Neural cell (in vitro differentiated cells): Measurements from ENCODE around the gene MCM3AP. TPM values are rescaled to one million over a fixed set of nuclear protein-coding genes. Genes with fewer than 3 reads are reported as not detected.

Experiments
- H2AFZ ChIP-seq: fragments of 200-600, 300-800 bp; sonication (generic), shearing (Covaris generic); 2 replicates; pipeline ENCODE4 v1.6.0; 2014; ENCODE audit warnings: low read depth, mild to moderate bottlenecking, antibody characterized with exemption, low read length, moderate library complexity
- H3F3A ChIP-seq: fragments of 200-600 bp; shearing (Covaris generic); 2 replicates; pipeline ENCODE4 v1.6.1; 2016; ENCODE audit warnings: mild to moderate bottlenecking, moderate library complexity, mixed read lengths, antibody characterized with exemption, low read length; ENCODE audit not compliant: insufficient read depth, poor library complexity, severe bottlenecking
- H3K27ac ChIP-seq: fragments of 200-600, 300-800 bp; sonication (generic), shearing (Covaris generic); 2 replicates; pipeline ENCODE4 v1.5.1; 2014; ENCODE audit warnings: mild to moderate bottlenecking, low read length, moderate library complexity
- H3K27me3 ChIP-seq: fragments of 300-800, 200-600 bp; sonication (generic), shearing (Covaris generic); 2 replicates; pipeline ENCODE4 v1.6.0; 2014; ENCODE audit warnings: mild to moderate bottlenecking, low read depth, low read length, moderate library complexity; ENCODE audit not compliant: insufficient read depth
- H3K36me3 ChIP-seq: fragments of 300-800, 200-600 bp; sonication (generic), shearing (Covaris generic); 2 replicates; pipeline ENCODE4 v1.5.1; 2014; ENCODE audit warnings: mild to moderate bottlenecking, antibody characterized with exemption, low read length, moderate library complexity; ENCODE audit not compliant: insufficient read depth
- H3K4me2 ChIP-seq: fragments of 300-800, 200-600 bp; sonication (generic), shearing (Covaris generic); 2 replicates; pipeline ENCODE4 v1.6.0; 2014; ENCODE audit warnings: mild to moderate bottlenecking, low read length
- H3K4me3 ChIP-seq: fragments of 300-800, 200-600 bp; sonication (generic), shearing (Covaris generic); 2 replicates; pipeline ENCODE4 v1.5.1; 2014; ENCODE audit warnings: mild to moderate bottlenecking, low read length, moderate library complexity
- H3K79me2 ChIP-seq: fragments of 200-600 bp; shearing (Covaris generic); replicated peaks from 2 replicates; pipeline ENCODE4 v1.6.0; 2014; ENCODE audit warnings: mild to moderate bottlenecking, low read length, moderate library complexity; ENCODE audit not compliant: insufficient read depth
- H3K9ac ChIP-seq: fragments of 300-800, 200-600 bp; sonication (generic), shearing (Covaris generic); 2 replicates; pipeline ENCODE4 v1.6.1; 2016; ENCODE audit warnings: mild to moderate bottlenecking, low read length, mixed read lengths
- H3K9me2 ChIP-seq: fragments of 200-600 bp; shearing (Covaris generic); 2 replicates; pipeline ENCODE4 v1.6.1; 2016; ENCODE audit warnings: mild to moderate bottlenecking, low read length, mixed read lengths; ENCODE audit not compliant: insufficient read depth
- H3K9me3 ChIP-seq: fragments of 200-600, 300-800 bp; sonication (generic), shearing (Covaris generic); 2 replicates; pipeline ENCODE4 v1.6.1; 2016; ENCODE audit warnings: mild to moderate bottlenecking, mixed run types, low read length, moderate library complexity, mixed read lengths
- H4K20me1 ChIP-seq: fragments of 200-600 bp; shearing (Covaris generic); 2 replicates; pipeline ENCODE4 v1.6.1; 2016; ENCODE audit warnings: mild to moderate bottlenecking, mixed run types; ENCODE audit not compliant: insufficient read depth
- CTCF ChIP-seq: fragments of 450-650 bp; IDR thresholded peaks from 2 replicates; pipeline ENCODE4 v1.5.1; 2014; ENCODE audit warnings: antibody characterized with exemption, mild to moderate bottlenecking, moderate library complexity; ENCODE audit not compliant: poor library complexity, severe bottlenecking
- EP300 ChIP-seq: fragments of 450-650 bp; conservative IDR thresholded peaks from 2 replicates; pipeline ENCODE4 v1.6.1; 2014; ENCODE audit warnings: antibody characterized with exemption, mild to moderate bottlenecking, moderate library complexity; ENCODE audit not compliant: poor library complexity, severe bottlenecking
- EZH2 ChIP-seq: fragments of 200-600, 300-800 bp; shearing (Covaris generic), sonication (generic); IDR thresholded peaks from 2 replicates; pipeline ENCODE4 v1.6.1; 2014; ENCODE audit warnings: antibody characterized with exemption, low read length, borderline replicate concordance, mild to moderate bottlenecking; ENCODE audit not compliant: insufficient read depth, poor library complexity, severe bottlenecking
- MXI1 ChIP-seq: fragments of 450-650 bp; conservative IDR thresholded peaks from 2 replicates; pipeline ENCODE4 v1.6.1; 2014; ENCODE audit warnings: antibody characterized with exemption, mild to moderate bottlenecking; ENCODE audit not compliant: poor library complexity, severe bottlenecking
- POLR2AphosphoS5 ChIP-seq: IDR thresholded peaks from 2 replicates; pipeline ENCODE4 v1.6.1; 2012
- RAD21 ChIP-seq: fragments of 450-650 bp; conservative IDR thresholded peaks from 2 replicates; pipeline ENCODE4 v1.6.1; 2014; ENCODE audit warnings: antibody characterized with exemption, mild to moderate bottlenecking, moderate library complexity
- REST ChIP-seq: IDR thresholded peaks from 2 replicates; pipeline ENCODE4 v1.6.1; 2012; ENCODE audit warnings: borderline replicate concordance
- SMC3 ChIP-seq: fragments of 450-650 bp; conservative IDR thresholded peaks from 2 replicates; pipeline ENCODE4 v1.6.1; 2014; ENCODE audit warnings: antibody characterized with exemption, mild to moderate bottlenecking, moderate library complexity; ENCODE audit not compliant: poor library complexity
- TAF1 ChIP-seq: IDR thresholded peaks from 2 replicates; pipeline ENCODE4 v1.6.1; 2012; ENCODE audit warnings: low read depth
- polyA plus RNA-seq: library from polyadenylated mRNA; depleted of rRNA; stranded (reverse); fragments of >200 nt; gene quantifications from 2 replicates; pipeline ENCODE4 v1.2.3, GENCODE V29; 2014

Gene MCM3AP
- polyA plus RNA-seq, 1 donor from 2014 or later = 74.2 TPM

GRCh38 chr21:46229133-46229922 lies 56.1 kb downstream of the MCM3AP start:
- H2AFZ ChIP-seq = peak overlapping the region; percentile 56
- no peak for TF ChIP-seq EP300
- TF ChIP-seq MXI1 = peak; percentile 49
- TF ChIP-seq REST = no peak
- peak; percentile 14 for TF ChIP-seq TAF1
- TF ChIP-seq RAD21 = no peak
- TF ChIP-seq SMC3 = no peak
- TF ChIP-seq EZH2 = no peak
- peak; percentile 59 for TF ChIP-seq CTCF
- peak; percentile 49 for TF ChIP-seq POLR2AphosphoS5
- peaks cover 20% of the 10 kb centered on the region for H3K36me3 ChIP-seq
- H3K79me2 ChIP-seq = peaks cover 38% of the 10 kb centered on the region
- peak overlapping the region; percentile 68 for H3K27ac ChIP-seq
- H3K9ac ChIP-seq = peak overlapping the region; percentile 69
- peak overlapping the region; percentile 33 for H3K4me2 ChIP-seq
- H3K27me3 ChIP-seq = no peaks in the 10 kb centered on the region
- H3K9me2 ChIP-seq = no peaks in the 10 kb centered on the region
- H3F3A ChIP-seq = no peaks in the 10 kb centered on the region
- peak overlapping the region; percentile 78 for H3K4me3 ChIP-seq
- H3K9me3 ChIP-seq = no peaks in the 10 kb centered on the region
- H4K20me1 ChIP-seq = no peaks in the 10 kb centered on the region

GRCh38 chr21:46228345-46229051 lies 56.9 kb downstream of the MCM3AP start, which contains the start of gene LSS:
TSS of gene LSS (minus strand) at chr21:46228774. CDS start at chr21:46228745, 29 bp downstream.
- Histone ChIP-seq H3K27ac (peak within 1 kb of the TSS; percentile 70), H3K79me2 (peaks cover 40% of the 10 kb centered on the region), H3F3A (no peaks in the 10 kb centered on the region), H3K4me3 (peak within 1 kb of the TSS; percentile 99), H3K9ac (peak within 1 kb of the TSS; percentile 78), H3K36me3 (peaks cover 16% of the 10 kb centered on the region), H2AFZ (peak within 1 kb of the TSS; percentile 56), H4K20me1 (no peaks in the 10 kb centered on the region), H3K4me2 (peak within 1 kb of the TSS; percentile 81), H3K9me3 (no peaks in the 10 kb centered on the region), H3K27me3 (no peaks in the 10 kb centered on the region), H3K9me2 (no peaks in the 10 kb centered on the region)
- no peak for TF ChIP-seq REST
- TF ChIP-seq POLR2AphosphoS5 = peak; percentile 50
- no peak for TF ChIP-seq CTCF
- TF ChIP-seq EP300 = no peak
- peak; percentile 89 for TF ChIP-seq MXI1
- TF ChIP-seq RAD21 = no peak
